ENCODE measurements around the gene PGLYRP4.

Gene PGLYRP4

DNA sequence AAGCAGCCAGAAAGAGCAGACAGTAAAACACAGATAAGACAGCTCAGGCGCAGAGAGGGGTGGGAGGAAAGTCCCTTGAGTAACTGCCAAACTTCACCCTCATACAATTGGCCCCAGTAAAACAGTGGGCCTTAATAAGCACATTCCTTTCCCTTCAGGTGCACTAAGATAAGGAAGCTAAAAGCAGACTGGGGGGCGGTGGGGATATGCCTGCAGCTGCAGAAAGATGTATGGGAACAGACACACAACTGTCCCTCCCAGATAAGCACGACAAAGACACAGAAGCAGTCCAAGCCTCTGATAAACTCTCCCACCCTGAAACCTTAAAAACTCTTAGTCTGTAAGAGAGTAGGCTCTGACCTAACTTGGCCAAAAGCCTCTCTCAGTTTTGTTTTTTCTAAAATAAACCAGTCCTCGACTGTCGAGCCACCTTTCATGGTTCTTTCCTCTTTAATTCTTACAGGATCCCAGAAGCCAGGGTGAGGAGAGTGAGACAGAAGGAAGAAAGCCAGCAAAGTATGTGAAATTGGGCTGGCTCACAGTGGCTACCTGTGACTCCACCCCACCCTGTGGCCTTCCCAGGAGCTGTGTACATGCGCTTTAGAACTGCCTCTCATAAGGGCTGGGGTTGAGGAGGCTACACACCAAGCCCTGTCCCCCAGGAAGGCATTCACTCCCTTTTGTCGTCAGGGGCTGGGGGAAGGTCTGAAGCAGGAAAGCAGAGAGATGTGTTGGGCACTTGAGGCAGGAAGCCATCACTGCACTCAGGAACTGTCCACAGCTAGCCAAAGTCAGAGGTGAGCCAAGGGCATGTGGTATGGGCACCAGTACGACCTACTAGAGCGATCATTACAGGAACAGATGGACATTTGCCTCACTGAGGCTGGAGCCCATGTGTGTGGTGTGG is 4.6 kb downstream of the PGLYRP4 start:
- TF ChIP-seq CTCF (IDR thresholded peaks at IDR 0.05; ENCODE audit: low read depth, low read length), result no peak
- H3K4me3 ChIP-seq (ENCODE audit: low read depth, low read length), result no peak overlapping the region

DNA sequence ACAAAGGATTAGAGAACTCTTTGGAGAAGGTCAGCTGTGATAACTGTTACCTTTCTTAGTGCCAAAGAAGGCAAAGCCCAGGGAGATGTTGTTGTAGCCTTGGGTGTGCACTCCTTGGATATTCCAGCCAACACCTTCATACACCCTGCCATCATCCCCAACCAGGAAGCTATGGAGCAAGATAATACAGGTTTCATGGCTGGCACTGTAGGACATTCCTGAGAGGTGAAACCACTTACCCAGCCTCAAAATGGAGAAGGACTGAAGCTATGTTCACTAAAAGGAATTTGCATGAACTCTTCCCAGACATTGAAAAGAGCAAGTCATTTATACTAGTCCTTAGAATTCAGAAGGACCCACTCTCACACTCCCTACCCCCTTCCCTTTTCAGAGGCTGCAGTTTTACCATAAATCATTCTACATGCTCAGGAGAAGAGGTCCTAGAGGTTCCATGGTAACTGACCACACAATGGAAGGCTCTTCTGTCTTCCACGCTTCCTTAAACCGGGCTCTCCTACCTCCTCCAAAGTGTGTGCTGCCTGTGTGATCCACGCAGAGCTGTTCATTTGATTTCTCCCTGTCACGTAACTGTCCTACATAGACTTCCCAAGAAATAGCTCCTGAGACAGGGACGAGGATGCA is 5.5 kb downstream of the PGLYRP4 start:
- no peak overlapping the region for H3K4me3 ChIP-seq (ENCODE audit: low read depth, low read length)
- no peak for TF ChIP-seq CTCF (IDR thresholded peaks at IDR 0.05; ENCODE audit: low read depth, low read length)

DNA sequence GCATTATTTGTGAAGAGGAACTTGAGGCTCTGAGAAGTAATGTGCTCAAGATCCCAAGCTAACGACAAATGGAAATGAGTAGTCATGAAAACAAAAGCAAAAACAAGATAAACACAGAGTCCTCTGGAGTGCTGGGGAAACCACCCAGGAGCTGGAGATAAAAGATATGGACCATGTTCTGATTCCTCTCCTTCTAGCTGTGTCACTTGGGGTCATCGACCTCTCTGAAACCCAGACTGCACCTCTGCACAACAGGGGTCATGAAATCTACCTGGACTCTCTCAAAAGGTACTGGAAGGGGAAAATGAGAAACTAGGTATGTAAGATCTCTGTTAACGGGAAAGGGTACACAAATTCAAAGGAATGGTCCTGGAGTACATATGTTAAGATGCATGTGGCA is 6.5 kb downstream of the PGLYRP4 start:
- no peak for TF ChIP-seq CTCF (IDR thresholded peaks at IDR 0.05; ENCODE audit: low read depth, low read length)
- H3K4me3 ChIP-seq (ENCODE audit: low read depth, low read length), result no peak overlapping the region

- TF ChIP-seq CTCF (IDR thresholded peaks at IDR 0.05; ENCODE audit: low read depth, low read length), result no peak
- H3K4me3 ChIP-seq (ENCODE audit: low read depth, low read length), result no peak overlapping the region
These were observed 7.2 kb downstream of the PGLYRP4 start for GRCh38 chr1:153341431-153341934.

GRCh38 chr1:153340356-153340755 is 8.3 kb downstream of the PGLYRP4 start:
- no peak for TF ChIP-seq CTCF (IDR thresholded peaks at IDR 0.05; ENCODE audit: low read depth, low read length)
- H3K4me3 ChIP-seq (ENCODE audit: low read depth, low read length), result no peak overlapping the region

DNA sequence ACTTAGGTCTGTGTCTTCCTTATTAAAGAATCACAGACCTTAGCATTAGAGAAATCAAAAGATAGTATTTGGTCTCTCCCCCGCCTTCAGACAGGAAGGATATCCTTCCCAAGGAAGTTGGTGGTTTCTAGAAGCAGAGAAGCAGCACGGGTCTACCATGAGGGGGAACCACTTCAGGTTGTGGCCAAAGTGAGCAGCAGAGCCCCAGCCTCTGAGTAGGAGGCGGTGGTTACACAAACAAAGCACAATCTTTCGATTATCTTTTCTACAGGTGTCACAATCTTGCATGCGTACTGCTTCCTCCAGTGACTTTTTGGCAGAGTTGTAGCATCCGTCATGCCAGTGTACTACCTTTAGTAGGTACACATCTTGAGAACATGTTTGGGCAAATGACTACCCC is 8.8 kb downstream of the PGLYRP4 start:
- no peak overlapping the region for H3K4me3 ChIP-seq (ENCODE audit: low read depth, low read length)
- TF ChIP-seq CTCF (IDR thresholded peaks at IDR 0.05; ENCODE audit: low read depth, low read length), result no peak
